ACC112 (cell line): ENCODE measurements around the gene SPPL2A.

Experiments
- H2AFZ ChIP-seq: fragments of 200-600 bp; sonication (generic); one replicate; pipeline ENCODE4 v1.6.0; 2017; ENCODE audit warnings: antibody characterized with exemption, low read length; ENCODE audit not compliant: unreplicated experiment
- H3K27ac ChIP-seq: fragments of 200-600 bp; sonication (generic); 2 replicates; pipeline ENCODE4 v1.5.1; 2014; ENCODE audit warnings: low read depth, mild to moderate bottlenecking, antibody characterized with exemption, low read length, moderate library complexity
- H3K27me3 ChIP-seq: fragments of 200-600 bp; sonication (generic); 2 replicates; pipeline ENCODE4 v1.6.1; 2014; ENCODE audit warnings: mild to moderate bottlenecking, antibody characterized with exemption, low read length, moderate library complexity, mixed read lengths; ENCODE audit not compliant: insufficient read depth
- H3K36me3 ChIP-seq: fragments of 200-600 bp; sonication (generic); 2 replicates; pipeline ENCODE4 v1.6.1; 2016; ENCODE audit warnings: mild to moderate bottlenecking, antibody characterized with exemption, low read length, moderate library complexity, mixed read lengths; ENCODE audit not compliant: insufficient read depth
- H3K4me1 ChIP-seq: fragments of 200-600 bp; sonication (generic); one replicate; pipeline ENCODE4 v1.6.1; 2016; ENCODE audit warnings: low read length, mixed read lengths; ENCODE audit not compliant: insufficient read depth, unreplicated experiment, control insufficient read depth
- H3K4me3 ChIP-seq: fragments of 200-600 bp; sonication (generic); 2 replicates; pipeline ENCODE4 v1.5.1; 2014; ENCODE audit warnings: mild to moderate bottlenecking, low read depth, low read length
- H3K79me2 ChIP-seq: fragments of 200-600 bp; sonication (generic); one replicate; pipeline ENCODE4 v1.6.0; 2016; ENCODE audit warnings: low read length; ENCODE audit not compliant: control insufficient read depth, unreplicated experiment, insufficient read depth

Gene SPPL2A

DNA sequence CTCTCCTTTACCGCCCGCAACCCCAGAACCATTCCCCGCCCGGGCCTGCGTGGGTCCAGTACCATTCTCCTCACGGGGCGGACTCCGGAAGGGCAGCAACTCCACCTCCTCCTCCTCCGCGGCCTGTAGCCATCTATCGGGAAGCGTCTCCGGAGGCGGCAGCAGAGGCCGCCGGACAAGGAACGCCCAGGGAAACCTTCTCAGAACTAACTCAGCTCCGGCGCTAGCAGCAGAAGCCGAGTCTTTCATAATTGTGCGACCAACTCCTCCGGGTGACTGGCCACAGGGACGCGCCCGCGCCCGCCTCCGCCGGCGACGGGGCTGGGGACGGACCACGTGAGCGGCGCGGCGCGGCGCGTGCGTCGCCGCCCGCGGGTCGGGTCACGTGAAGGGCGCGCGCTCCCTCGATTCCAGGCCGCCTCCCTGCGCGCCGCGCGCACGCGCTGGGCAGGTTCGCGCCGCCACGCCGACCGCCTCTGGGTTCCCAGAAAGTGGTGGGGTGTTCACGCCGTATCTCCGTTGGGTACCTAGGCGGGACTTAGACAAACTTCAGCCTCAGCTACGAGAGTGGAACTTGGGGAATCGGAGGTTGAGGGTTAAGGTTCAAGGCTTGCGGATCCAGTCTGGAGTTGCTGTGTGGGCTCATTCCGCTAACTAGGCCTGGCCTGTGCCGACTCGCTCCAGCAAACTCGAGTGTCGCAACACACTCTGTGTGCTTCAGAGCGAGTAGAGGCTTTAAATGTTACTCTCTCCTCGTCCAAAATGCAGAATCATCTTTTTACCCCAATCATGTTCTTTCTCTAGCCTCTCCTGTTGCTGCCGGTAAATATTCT, 78.8 kb downstream of the SPPL2A start, which contains the start of gene TRPM7:
TRPM7 (minus strand) TSS at position 329 of the 833 bp plus-strand sequence; CDS start at position 65, 264 bp downstream.
- Histone ChIP-seq H3K4me3 (peak within 1 kb of the TSS; percentile 99), H3K36me3 (no peaks in the 10 kb centered on the region), H3K4me1 (peaks cover 24% of the 10 kb centered on the region), H2AFZ (peak within 1 kb of the TSS; percentile 91), H3K27me3 (no peaks in the 10 kb centered on the region), H3K79me2 (peaks cover 52% of the 10 kb centered on the region), H3K27ac (peak within 1 kb of the TSS; percentile 80)

GRCh38 chr15:50685976-50686468, 79.5 kb downstream of the SPPL2A start:
- Histone ChIP-seq H3K4me3 (peak overlapping the region; percentile 99), H3K36me3 (no peaks in the 10 kb centered on the region), H3K4me1 (peaks cover 24% of the 10 kb centered on the region), H3K79me2 (peaks cover 59% of the 10 kb centered on the region), H2AFZ (peak overlapping the region; percentile 91), H3K27ac (peak overlapping the region; percentile 80), H3K27me3 (no peaks in the 10 kb centered on the region)

DNA sequence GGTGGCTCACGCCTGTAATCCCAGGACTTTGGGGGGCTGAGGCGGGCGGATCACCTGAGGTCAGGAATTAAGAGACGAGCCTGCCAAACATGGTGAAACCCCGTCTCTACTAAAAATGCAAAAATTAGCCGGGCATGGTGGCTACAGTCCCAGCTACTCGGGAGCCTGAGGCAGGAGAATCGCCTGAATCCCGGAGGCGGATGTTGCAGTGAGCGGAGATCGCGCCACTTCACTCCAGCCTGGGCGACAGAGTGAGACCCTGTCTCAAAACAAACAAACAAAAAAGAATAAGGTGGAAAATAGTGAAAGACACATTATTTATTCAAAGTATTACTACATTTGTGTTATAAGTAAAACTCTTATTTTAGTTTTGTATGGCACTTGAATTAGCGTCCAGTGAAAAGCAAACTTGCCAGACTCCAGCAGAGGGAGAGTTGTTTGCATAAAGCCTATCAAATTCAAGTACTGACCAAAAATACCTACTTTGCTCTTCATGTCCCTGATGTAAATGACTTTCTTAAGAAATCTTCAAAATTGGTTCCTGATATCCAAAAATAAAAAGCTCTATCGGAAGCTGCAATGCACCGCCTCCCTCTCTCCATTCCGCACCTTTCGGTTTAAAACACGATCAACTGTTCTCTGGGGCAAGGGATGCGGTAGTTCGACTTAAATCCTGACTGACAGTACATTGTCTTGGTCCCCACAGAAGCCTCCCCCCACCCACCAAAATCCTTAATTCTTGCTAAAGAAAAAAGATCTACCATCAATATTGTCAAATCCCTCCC, 80.1 kb downstream of the SPPL2A start:
- H3K27me3 ChIP-seq = no peaks in the 10 kb centered on the region
- peak overlapping the region; percentile 91 for H2AFZ ChIP-seq
- H3K4me3 ChIP-seq = peak overlapping the region; percentile 99
- peaks cover 65% of the 10 kb centered on the region for H3K79me2 ChIP-seq
- H3K4me1 ChIP-seq = peaks cover 24% of the 10 kb centered on the region
- H3K27ac ChIP-seq = peak overlapping the region; percentile 80; the same call in 1 of the 2 replicates
- no peaks in the 10 kb centered on the region for H3K36me3 ChIP-seq

DNA sequence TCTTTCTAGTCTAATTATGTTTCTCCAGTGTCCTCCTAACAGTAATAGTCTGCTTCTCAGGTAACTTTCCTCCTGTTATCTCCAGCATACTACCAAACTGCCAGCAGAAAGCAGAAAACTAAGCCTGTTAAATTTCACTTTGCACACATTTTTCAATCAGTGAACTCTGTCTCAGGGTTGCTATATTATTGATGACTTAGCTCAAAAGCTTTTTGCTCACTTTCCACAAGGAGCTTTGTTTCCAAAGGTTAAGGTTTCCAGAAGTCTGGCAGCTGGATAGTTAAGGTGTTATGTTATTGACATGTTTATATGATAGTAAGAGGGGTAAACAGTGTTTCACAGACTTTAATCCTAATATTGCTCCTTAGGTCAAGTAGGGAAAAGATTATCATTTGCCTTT, 84.0 kb downstream of the SPPL2A start:
- Histone ChIP-seq H3K27me3 (no peaks in the 10 kb centered on the region), H3K4me3 (no peak overlapping the region), H3K4me1 (peaks cover 23% of the 10 kb centered on the region), H3K27ac (no peak overlapping the region), H3K79me2 (peaks cover 88% of the 10 kb centered on the region), H3K36me3 (no peaks in the 10 kb centered on the region; the same call in 1 of the 2 replicates), H2AFZ (no peak overlapping the region)

GRCh38 chr15:50676799-50677483, 88.6 kb downstream of the SPPL2A start:
- H3K27ac ChIP-seq = peak overlapping the region; percentile 61
- H3K36me3 ChIP-seq = no peaks in the 10 kb centered on the region; the same call in 1 of the 2 replicates
- no peak overlapping the region for H3K4me3 ChIP-seq
- H2AFZ ChIP-seq = no peak overlapping the region
- peaks cover 9% of the 10 kb centered on the region for H3K4me1 ChIP-seq
- no peaks in the 10 kb centered on the region for H3K27me3 ChIP-seq
- peaks cover 74% of the 10 kb centered on the region for H3K79me2 ChIP-seq

DNA sequence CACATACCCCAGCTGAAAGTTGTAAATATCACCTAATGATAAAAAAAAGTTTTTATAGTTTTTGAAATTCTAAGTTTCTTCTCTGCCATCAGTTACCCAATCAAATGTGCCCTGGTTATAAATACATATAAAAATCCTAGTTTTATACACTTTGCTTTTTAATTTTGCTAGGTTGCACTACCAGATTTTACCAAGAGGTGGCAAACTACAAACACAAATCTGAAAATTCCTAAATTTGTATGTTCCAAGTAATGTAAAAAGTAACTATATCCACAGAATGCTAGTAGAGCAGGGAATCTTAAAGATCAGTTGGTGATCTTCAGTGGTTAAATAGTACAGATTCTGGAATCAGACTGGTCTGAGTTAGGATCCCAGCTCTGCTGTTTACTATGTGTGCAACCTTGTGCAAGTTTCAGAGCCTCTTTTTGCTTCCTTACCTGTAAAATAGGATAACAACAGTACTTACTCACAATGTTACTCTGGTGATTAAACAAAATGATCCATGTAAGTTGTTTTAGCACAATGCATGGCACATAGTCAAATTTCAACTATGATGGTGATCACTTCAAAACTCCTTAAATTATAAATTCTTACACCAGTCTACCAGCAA, 89.9 kb downstream of the SPPL2A start:
- Histone ChIP-seq H3K27ac (no peak overlapping the region), H3K4me3 (no peak overlapping the region), H2AFZ (no peak overlapping the region), H3K79me2 (peaks cover 74% of the 10 kb centered on the region), H3K36me3 (no peaks in the 10 kb centered on the region; the same call in 1 of the 2 replicates), H3K4me1 (peaks cover 9% of the 10 kb centered on the region), H3K27me3 (no peaks in the 10 kb centered on the region)

DNA sequence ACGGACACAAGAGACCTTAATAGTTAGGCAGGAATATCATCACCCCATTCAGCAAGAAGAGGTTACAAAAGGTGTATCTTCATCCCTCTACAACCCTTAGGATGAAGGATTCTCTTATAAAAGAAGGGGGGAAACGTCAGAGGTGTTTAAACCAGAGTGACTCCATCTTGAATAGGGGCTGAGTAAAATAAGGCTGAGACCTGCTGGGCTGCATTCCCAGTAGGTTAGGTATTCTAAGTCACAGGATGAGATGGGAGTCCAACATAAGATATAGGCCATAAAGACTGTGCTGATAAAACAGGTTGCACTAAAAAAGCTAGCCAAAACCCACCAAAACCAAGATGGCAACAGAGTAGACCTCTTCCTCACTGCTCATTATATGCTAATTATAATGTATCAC, 95.4 kb downstream of the SPPL2A start:
- Histone ChIP-seq H3K27ac (no peak overlapping the region), H3K4me3 (no peak overlapping the region), H3K79me2 (peaks cover 62% of the 10 kb centered on the region), H3K27me3 (no peaks in the 10 kb centered on the region), H3K36me3 (no peaks in the 10 kb centered on the region), H3K4me1 (no peaks in the 10 kb centered on the region), H2AFZ (no peak overlapping the region)

DNA sequence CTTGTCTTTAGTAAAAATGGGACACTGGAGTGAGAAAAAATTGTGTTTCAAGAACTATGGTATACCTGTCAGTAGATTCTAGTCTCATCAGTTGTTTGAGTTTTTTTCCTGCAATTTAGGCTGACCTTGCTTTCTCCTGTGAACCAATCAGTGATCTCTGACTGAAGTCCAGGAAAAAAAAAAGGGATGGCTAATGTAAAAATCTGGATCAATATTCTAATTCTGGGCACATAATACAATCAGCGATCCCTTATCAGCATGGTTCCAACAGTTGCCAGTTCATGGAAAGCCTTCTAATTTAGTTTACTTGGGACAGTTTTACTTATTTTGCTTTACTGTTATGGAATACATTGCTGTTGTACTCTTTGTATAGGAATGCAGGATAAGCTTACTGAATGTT, 95.9 kb downstream of the SPPL2A start:
- H3K27ac ChIP-seq = no peak overlapping the region
- no peak overlapping the region for H2AFZ ChIP-seq
- no peaks in the 10 kb centered on the region for H3K27me3 ChIP-seq
- peaks cover 60% of the 10 kb centered on the region for H3K79me2 ChIP-seq
- no peaks in the 10 kb centered on the region for H3K4me1 ChIP-seq
- no peak overlapping the region for H3K4me3 ChIP-seq
- no peaks in the 10 kb centered on the region for H3K36me3 ChIP-seq

GRCh38 chr15:50665938-50666337, 99.6 kb downstream of the SPPL2A start:
- Histone ChIP-seq H3K4me1 (no peaks in the 10 kb centered on the region), H3K27ac (no peak overlapping the region), H3K27me3 (no peaks in the 10 kb centered on the region), H2AFZ (no peak overlapping the region), H3K4me3 (no peak overlapping the region), H3K36me3 (peaks cover 6% of the 10 kb centered on the region; the same call in 1 of the 2 replicates), H3K79me2 (peaks cover 46% of the 10 kb centered on the region)

DNA sequence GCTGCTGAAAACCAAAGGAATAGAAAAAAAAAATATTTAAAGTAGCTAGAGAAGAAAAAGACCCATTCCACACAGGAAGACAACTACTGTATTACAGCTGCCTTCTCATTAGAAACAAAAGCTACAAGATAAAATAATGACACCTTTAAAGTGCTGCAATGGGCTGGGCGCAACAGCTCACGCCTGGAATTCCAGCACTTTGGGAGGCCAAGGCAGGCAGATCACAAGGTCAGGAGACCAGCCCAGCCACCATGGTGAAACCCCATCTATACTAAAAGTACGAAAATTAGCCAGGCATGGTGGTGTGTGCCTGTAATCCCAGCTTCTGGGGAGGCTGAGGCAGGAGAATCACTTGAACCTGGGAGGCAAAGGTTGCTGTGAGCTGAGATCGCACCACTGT, 110.0 kb downstream of the SPPL2A start:
- no peak overlapping the region for H3K27ac ChIP-seq
- peaks cover 17% of the 10 kb centered on the region for H3K36me3 ChIP-seq

More for the DNA sequence above, 110.0 kb downstream of the SPPL2A start:
- Histone ChIP-seq H3K27me3 (no peaks in the 10 kb centered on the region), H3K4me1 (no peaks in the 10 kb centered on the region), H3K4me3 (no peak overlapping the region), H3K79me2 (no peaks in the 10 kb centered on the region), H2AFZ (no peak overlapping the region)
